ENCODE results near the gene RNF121. TPM values are rescaled to one million over a fixed set of nuclear protein-coding genes. Genes with fewer than 3 reads are reported as not detected.

Gene RNF121
- total and polyA plus RNA-seq, 2 of the 13 experiments (the other 11 are each of a cell fraction or from before 2014, with no cell fraction given) = 28.6 to 44.3 TPM

DNA sequence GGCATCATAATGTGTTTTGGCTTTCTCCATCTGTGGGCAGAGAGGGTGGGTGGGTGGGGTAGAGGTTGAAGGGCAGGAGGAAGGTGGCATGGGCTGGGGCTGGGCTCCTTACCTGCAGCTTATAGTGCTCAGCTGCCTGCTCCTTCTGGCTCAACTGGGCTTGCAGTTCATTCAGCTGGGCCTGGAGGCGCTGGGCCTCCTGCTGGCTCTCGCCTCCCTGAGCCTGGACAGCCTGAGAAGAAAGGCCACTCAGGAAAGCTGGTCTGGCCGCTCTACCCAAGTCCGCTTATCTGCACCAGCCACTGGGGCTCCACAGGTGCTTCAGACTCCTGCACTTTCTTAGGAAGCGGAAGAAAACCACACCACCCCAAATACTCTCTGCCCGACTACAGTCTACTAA, 80.3 kb downstream of the RNF121 start:
- POLR2A ChIA-PET = interaction anchor here (0.9 kb wide), 1 partner anchor 31 kb away, joined by 4 read pairs; no protein-coding TSS in a partner anchor
- H3K4me2 ChIP-seq (ENCODE audit: low read depth, low read length) = no peak overlapping the region
- no peaks in the 10 kb centered on the region for H3K27me3 ChIP-seq (ENCODE audit: control insufficient read depth in 1 of 2, insufficient read depth in 2 of 2, low read length in 2 of 2)
- peaks cover 70 to 98% of the 10 kb centered on the region in 2 experiments for H3K36me3 ChIP-seq (replicated peaks in 1 of 2; ENCODE audit: control insufficient read depth in 1 of 2, insufficient read depth in 2 of 2, low read length in 2 of 2)
- intact Hi-C loops (cut with micrococcal nuclease; ENCODE audit: unreplicated experiment) (no loop called here), in situ Hi-C loops (cut with HindIII; ENCODE audit: extremely low pct_ligation_motif_present, low pct_unique_long_range_greater_than_20kb) (no loop called here)
- no peaks in the 10 kb centered on the region for H3K4me1 ChIP-seq (ENCODE audit: insufficient read depth, low read length)
- no peak overlapping the region for H3K27ac ChIP-seq (ENCODE audit: extremely low read length, insufficient read depth, low read length)
- 100% methylated on average over 2 of the region's 6 CpGs for WGBS (ENCODE audit: low lambda C conversion rate)
- peak; percentile 47 for TF ChIP-seq AGO2 (optimal IDR thresholded peaks at IDR 0.05; ENCODE audit: low read depth, low read length)
- TF ChIP-seq ZNF605 (CRISPR knock-in tag; IDR thresholded peaks at IDR 0.05) = no peak
- ATAC-seq (no peak), DNase-seq (ENCODE audit: low spot score) (no peak), FAIRE-seq (no peak)
- CTCF ChIA-PET (ENCODE audit: low intra/inter-chr PET ratio, low total read pairs) = no interaction called here
- H3K9ac ChIP-seq (ENCODE audit: insufficient read depth, low read depth, low read length) = no peak overlapping the region
- H4K20me1 ChIP-seq (ENCODE audit: insufficient read depth, low read length) = no peaks in the 10 kb centered on the region
- no peak overlapping the region for H3K4me3 ChIP-seq (replicated peaks in 1 of 3; ENCODE audit: insufficient read depth in 1 of 3, low read depth in 2 of 3, low read length in 3 of 3)
- no peak overlapping the region for H2AFZ ChIP-seq (ENCODE audit: low read length)
- H3K79me2 ChIP-seq (ENCODE audit: insufficient read depth, low read length) = no peaks in the 10 kb centered on the region
- no peaks in the 10 kb centered on the region for H3K9me3 ChIP-seq (ENCODE audit: low read length)
- BruUV-seq (replicated peaks) = no TSS peak

DNA sequence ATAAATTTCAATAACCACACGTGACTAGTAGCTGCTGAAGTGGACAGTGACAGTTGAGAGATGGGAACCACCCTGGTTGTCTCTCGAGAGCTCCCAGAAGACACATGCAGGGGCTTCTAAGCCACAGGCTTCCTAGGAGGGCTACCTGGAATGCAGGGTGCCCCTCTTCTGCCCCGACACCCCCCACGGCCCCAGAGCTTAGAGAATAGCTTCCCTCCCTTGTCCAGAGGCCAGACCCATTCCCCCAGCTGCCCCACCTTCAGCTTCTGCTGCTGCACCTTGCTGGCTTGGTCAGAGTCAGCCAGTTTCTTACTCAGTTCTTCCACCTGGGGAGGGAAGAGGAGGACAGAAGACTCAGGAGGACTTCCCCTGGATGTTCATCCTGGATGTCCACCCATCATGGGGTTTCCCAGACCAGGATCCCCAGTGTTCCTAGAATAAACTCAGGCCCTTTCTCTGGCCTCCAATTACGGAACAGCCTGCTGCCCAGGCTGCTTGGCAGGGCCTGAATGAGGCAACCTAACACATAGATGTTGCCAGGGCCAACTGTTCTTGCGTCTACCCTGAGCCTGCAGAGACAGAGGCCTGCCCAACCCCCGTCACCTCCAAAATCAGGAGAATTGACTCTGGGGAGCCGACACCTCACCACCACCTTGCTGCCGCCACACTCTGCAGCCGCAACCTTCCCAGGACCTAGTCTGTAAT, 81.8 kb downstream of the RNF121 start:
- CTCF ChIA-PET (ENCODE audit: low intra/inter-chr PET ratio, low total read pairs) = no interaction called here
- no peak overlapping the region for H3K4me2 ChIP-seq (ENCODE audit: low read depth, low read length)
- no peaks in the 10 kb centered on the region for H3K27me3 ChIP-seq (ENCODE audit: control insufficient read depth in 1 of 2, insufficient read depth in 2 of 2, low read length in 2 of 2)
- intact Hi-C loops (cut with micrococcal nuclease; ENCODE audit: unreplicated experiment) = no loop called here
- POLR2A ChIA-PET = no interaction called here
- no peak for DNase-seq (ENCODE audit: low spot score)
- BruUV-seq (replicated peaks) = no TSS peak
- H3K36me3 ChIP-seq (replicated peaks in 1 of 2; ENCODE audit: control insufficient read depth in 1 of 2, insufficient read depth in 2 of 2, low read length in 2 of 2) = peaks cover 69 to 98% of the 10 kb centered on the region in 2 experiments
- H3K9me3 ChIP-seq (ENCODE audit: low read length) = no peaks in the 10 kb centered on the region
- no peak overlapping the region for H3K4me3 ChIP-seq (replicated peaks in 1 of 3; ENCODE audit: insufficient read depth in 1 of 3, low read depth in 2 of 3, low read length in 3 of 3)
- no peaks in the 10 kb centered on the region for H3K79me2 ChIP-seq (ENCODE audit: insufficient read depth, low read length)
- TF ChIP-seq SMARCE1 (IDR thresholded peaks at IDR 0.05; ENCODE audit: borderline replicate concordance) = no peak
- no peak for TF ChIP-seq REL (CRISPR knock-in tag; conservative IDR thresholded peaks at IDR 0.05)
- TF ChIP-seq PAWR (CRISPR knock-in tag; IDR thresholded peaks at IDR 0.05; ENCODE audit: borderline replicate concordance) = no peak
- TF ChIP-seq STAG1 (CRISPR knock-in tag; IDR thresholded peaks at IDR 0.05) = no peak
- TF ChIP-seq IKZF1 (IDR thresholded peaks at IDR 0.05) = no peak
- H3K9ac ChIP-seq (ENCODE audit: insufficient read depth, low read depth, low read length) = no peak overlapping the region
- ATAC-seq = no peak
- H3K27ac ChIP-seq (ENCODE audit: extremely low read length, insufficient read depth, low read length) = no peak overlapping the region
- no peak overlapping the region for H2AFZ ChIP-seq (ENCODE audit: low read length)
- FAIRE-seq = no peak
- no peaks in the 10 kb centered on the region for H4K20me1 ChIP-seq (ENCODE audit: insufficient read depth, low read length)
- H3K4me1 ChIP-seq (ENCODE audit: insufficient read depth, low read length) = no peaks in the 10 kb centered on the region
- in situ Hi-C loops (cut with HindIII; ENCODE audit: extremely low pct_ligation_motif_present, low pct_unique_long_range_greater_than_20kb) = no loop called here
- 100% methylated on average over 7 of the region's 10 CpGs for WGBS (ENCODE audit: low lambda C conversion rate)

All from HepG2 (cell line).